Myocyte (in vitro differentiated cells): ENCODE measurements around the gene ABO. TPM values are rescaled to one million over a fixed set of nuclear protein-coding genes. Genes with fewer than 3 reads are reported as not detected.
A peak's percentile ranks its signal among the peaks of the same experiment; 100 is the strongest.
"Not testable (repeated sequence)": the region's sequence is repeated elsewhere in the genome, so short reads cannot be mapped to it uniquely, and the experiment has no call there.

Source experiments
- DNase-seq: peaks from one replicate; pipeline ENCODE4 v3.0.0-alpha.2; 2012; ENCODE audit warnings: low read depth
- total RNA-seq: library from RNA; depleted of rRNA; stranded (reverse); fragments of >200 nt; gene quantifications from 2 replicates; pipeline ENCODE4 v1.2.3, GENCODE V29; 2014

The ABO gene
- total RNA-seq, 1 donor from 2014 or later = not detected

DNA sequence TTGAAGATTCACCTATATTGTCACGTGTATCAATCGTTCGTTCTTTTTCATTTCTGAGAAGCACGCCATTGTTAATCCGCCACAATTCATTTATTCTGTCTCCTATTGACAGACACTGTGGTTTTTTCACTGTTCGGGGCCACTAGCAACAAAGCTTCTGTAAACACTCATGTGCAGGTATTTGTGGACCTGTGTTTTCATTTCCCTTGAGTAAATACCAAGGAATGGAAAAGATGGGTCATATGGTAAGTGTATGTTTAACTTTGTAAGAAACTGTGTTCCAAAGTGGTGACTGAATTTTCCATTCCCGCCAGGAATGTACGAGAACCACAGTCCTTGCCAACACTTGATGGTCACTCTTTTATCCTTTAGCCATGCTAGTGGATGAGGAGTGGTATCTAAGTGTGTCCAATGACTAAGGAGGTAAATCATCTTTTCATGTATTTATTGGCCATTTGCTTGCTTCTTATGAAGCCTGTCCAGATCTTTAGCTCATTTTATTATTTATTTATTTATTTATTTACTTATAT lies 10.7 kb downstream of the ABO start:
- no peak for DNase-seq

DNA sequence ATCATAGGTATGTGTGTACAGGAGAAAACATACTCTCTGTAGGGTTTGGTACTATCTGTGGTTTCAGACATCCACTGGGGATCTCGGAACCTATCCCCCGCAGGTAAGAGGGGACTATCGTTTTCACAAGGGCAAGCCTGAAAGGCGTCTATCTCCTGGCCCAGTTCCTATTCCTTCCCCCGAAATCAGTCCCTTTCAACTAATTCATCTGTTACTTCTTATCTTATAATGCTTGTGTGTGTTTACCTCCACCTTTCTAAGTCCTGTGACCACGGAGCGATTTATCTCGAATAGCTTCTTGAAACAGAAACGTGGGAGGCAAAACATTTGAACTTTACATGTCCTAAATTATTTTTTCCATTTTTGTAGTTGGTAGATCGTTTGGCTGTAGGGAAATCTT lies 11.4 kb downstream of the ABO start:
- DNase-seq = no peak

GRCh38 chr9:133262226-133262625 lies 12.8 kb downstream of the ABO start:
- no peak for DNase-seq

DNA sequence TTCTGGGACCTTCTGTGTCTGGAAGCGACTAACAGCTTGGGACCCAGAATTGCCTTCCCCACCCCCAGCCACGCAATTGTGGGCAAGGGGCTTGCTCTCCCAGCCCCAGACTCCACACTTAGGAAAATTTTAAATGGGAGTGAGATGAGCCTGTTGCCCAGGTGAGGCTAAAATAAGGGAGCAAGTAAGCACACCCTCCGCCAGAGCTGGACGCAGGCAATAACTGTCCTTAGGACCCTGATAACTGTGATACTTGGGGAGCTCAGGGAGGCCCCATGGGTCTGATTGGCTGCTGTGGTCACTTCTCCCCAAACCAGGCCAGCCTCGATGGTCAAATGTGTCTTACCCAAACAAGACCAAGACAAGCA lies 13.3 kb downstream of the ABO start:
- no peak for DNase-seq

DNA sequence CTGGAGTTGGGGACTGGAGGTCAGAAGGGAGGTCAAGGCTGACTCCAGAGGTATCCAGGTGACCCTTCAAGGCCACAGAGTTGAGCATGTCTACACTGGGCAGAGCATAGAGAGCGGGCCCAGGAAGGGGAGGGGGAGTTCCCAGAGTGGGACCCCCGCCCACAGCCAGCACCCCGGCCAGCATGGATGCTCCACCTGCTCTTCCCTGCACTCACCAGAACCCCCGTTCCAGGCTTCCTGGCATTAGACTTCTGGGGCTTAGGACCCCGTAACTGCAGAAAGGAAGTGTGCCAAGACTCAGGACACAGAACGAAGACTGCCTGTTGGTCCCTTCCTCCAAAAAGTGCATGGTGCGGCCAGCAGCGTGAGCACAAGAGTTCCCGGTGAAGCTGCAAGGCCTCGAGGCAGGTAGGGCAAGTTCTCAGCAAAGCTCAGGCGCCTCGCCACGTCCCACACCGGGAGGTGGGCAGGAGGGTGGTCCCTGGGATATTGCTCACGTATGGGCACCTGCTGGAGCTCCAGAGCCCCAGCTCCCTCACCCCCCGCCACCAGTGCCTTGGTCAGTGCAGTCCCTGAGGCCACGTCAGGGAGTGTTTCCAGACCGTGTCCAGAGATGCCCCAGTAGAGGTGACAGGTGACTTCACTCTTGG lies 13.8 kb downstream of the ABO start:
- DNase-seq = no peak

GRCh38 chr9:133260334-133261102 lies 14.5 kb downstream of the ABO start:
- no peak for DNase-seq

DNA sequence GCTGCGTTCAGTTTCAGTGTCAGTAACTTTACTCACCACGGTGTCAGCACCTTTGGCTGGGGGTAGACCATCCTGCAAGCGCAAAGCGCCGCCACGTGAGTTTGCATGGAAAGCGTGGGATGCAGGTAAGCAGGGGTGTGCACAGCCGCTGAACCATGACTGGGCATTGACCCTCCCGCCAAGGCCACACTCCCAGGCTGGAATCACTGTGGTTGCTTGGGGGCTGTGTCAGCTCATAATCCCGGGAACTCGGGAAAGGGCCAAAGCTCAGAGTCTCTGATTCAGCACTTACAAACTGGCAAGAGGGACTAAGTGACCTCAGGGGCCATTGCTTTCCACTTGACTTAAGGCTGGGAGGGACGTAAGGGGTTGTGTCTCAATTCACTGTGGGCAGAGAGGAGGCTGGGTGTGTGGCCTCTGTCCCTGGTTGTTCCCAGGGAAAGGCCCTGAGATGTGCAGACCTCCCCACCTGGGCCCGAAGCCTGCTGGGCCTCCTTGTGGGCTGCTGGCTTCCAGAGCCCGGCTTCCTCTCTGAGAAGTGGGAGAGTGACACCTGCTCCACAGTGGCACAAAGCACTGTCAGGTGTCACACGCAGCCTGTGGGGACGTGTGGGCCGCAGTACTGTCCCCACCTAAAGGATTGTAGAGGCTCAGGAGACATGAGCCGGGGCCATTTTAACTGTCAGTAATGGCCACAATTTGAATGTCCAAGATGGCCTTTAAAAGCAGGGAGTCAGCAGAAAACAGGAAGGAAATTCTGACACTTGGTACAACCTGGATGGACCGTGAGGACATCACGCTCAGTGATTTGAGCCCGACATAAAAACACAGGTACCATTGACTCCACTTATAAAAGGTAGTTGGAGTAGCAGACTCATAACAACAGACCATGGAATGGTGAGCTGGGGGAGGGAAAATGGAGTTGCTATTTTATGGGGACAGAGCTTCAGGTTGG lies 16.7 kb downstream of the ABO start:
- DNase-seq = no peak

DNA sequence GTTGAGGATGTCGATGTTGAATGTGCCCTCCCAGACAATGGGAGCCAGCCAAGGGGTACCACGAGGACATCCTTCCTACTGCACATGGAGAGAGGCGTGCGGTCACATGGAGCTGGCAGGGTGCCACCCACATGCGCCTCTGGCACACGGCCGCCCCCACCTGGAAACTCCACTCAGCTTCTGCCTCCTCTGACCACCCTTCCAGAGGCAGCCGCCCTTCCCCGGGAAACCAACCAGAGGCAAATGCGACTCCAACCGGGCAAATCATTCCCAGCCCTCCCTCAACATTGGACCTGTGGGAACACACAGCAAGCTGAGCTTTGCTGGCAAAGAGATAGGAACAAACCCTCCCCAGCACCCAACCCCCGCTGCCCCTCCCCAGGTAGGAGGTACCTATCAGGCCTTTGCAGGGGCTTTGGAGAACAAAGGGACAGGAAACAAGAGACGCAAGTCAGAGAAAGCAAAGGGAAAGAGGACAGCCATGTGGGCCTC lies 17.5 kb downstream of the ABO start:
- DNase-seq = no peak

GRCh38 chr9:133256686-133257091 lies 18.3 kb downstream of the ABO start:
- peak; percentile 12 for DNase-seq

DNA sequence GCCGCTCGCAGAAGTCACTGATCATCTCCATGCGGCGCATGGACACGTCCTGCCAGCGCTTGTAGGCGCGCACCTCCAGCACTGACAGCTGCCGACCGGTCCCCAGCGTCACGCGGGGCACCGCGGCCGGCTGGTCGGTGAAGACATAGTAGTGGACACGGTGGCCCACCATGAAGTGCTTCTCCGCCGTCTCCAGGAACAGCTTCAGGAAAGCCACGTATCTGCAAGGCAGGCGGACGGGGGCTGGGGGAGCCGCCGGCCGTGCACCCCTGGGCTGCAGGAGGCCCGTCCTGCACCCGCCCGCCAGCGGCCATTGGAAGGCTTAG lies 18.9 kb downstream of the ABO start:
- no peak for DNase-seq

GRCh38 chr9:133255371-133256135 lies 19.4 kb downstream of the ABO start:
- DNase-seq = no peak

DNA sequence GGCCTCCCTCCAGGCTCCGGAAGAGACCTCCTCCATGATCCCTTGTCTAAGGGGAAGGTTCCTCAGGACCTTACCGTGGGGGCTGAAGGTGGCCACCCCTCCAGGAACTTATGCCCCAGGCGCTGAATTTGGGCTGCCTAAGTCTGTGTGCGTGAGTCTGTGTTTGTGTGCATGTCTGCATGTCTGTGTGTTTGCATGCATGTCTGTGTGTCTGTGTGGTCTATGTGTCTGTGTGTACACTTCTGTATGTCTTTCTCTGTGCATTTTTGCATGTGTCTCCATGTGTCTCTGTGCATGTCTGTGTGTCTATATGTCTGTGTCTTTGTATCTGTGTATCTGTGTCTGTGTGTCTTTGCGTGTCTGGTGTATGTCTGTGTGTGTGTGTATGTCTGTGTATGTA lies 20.5 kb downstream of the ABO start:
- DNase-seq = no peak

- no peak for DNase-seq
Measured at GRCh38 chr9:133253268-133253667, 21.7 kb downstream of the ABO start.

DNA sequence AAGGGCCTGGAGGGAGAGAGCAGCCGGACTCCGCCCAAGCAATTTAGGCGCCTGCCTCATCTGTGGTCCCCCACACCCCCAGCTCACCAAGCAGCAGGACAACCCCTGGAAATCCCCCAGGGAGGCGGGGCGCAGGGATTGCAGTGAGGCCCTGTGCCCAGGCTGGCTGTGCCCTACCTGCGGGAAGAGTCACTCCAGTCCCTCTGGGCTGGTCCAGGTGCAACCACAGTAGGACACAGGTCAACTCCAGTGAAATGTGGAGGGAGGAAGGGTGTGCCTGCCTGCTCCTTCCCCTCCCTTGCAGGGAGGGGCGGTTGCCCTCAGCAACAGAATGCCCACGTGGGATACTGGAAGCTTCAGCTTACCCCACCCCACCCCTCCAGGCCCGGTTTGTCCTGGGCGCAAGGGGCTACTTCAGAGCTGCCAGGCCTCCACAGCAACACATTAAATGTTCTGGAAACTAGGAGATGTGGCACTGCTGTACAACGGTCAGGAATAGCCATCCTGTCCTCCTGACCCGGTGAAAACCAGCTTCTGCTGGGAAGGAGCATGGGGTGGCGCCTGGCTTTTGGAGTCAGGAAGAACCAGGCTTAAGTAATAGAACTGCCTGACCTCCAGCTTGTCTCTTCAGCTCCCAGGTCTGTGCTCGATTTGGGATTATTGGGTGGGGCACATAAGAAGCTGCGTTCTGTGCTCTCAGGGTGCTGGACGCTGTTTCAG lies 22.5 kb downstream of the ABO start:
- DNase-seq = no peak

DNA sequence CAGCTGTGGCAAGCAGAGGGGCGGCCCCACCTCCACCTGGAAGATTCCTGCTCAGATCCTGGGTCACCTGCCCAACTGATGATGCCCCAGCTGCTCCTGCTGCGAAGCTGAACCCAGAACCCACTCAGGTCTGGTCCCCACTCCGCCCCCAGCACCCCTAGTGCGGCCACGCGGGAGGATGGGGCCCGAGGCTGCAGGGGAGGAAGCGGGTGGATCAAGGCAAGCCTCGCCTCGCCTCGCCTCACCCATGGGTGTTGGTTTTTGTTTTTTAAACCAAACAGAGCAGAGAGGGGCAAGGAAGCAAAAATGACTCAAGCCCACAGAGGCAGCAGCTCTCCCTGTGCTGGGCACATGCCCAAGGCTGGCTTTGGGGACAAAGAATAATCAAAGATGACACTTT lies 23.2 kb downstream of the ABO start:
- no peak for DNase-seq

DNA sequence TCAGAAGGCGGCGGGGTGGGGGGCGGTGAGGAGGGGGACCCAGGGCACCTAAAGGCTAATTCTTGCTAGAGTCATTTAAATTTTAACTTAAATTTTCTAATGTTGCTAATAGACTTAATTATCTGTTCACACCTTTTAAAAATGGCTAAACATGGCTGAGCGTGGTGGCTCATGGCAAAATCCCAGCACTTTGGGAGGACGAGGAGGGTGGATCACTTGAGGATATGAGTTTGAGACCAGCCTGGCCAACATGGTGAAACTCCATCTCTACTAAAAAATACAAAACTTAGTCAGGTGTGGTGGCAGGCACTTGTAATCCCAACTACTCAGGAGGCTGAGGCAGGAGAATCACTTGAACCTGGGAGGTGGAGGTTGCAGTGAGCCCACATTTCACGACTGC lies 23.8 kb downstream of the ABO start:
- DNase-seq = not testable (repeated sequence)

GRCh38 chr9:133250741-133251170 lies 24.2 kb downstream of the ABO start:
- DNase-seq = no peak

GRCh38 chr9:133249337-133249736 lies 25.7 kb downstream of the ABO start:
- no peak for DNase-seq

DNA sequence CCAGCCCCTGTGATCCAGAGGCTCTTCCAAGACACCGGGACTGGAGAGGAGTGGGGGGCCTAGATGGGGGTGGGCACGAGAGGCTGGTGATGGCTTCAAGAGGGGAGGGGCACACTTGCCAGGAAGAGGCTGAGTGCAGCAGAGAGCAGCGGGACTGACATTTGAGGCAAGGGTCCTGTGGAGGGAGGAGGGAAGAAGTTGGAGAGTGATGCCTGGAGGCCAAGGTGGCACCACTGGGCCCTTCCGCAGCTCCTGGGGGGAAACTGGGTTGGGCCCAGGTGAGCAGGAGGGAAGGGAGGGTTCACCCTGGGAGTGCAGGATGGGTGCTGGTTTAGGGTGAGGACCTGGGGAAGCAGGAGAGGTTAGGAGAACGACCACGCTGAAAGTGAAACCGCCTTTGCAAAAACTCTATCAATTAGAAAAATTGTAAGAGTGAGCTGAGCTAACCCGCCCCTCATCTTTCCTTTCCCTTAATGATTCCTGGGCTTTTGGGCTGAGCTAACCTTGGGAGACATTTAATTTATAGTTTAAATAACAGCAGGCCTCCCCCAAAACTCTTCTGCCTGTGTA lies 26.2 kb downstream of the ABO start:
- DNase-seq = no peak

GRCh38 chr9:133247632-133248031 lies 27.4 kb downstream of the ABO start:
- no peak for DNase-seq
